ENCODE data around the gene EXOC4. TPM values are rescaled to one million over a fixed set of nuclear protein-coding genes. Genes with fewer than 3 reads are reported as not detected.

The EXOC4 gene
- total and polyA plus RNA-seq, 2 experiments from 2014 or later: 23.9 to 51.7 TPM

GRCh38 chr7:133921635-133922182, 668.8 kb downstream of the EXOC4 start:
- H3F3A ChIP-seq (ENCODE audit: insufficient read depth): no peaks in the 10 kb centered on the region
- no peaks in the 10 kb centered on the region for H3K79me2 ChIP-seq (ENCODE audit: insufficient read depth)
- no peaks in the 10 kb centered on the region for H3K4me1 ChIP-seq (ENCODE audit: insufficient read depth)
- no peaks in the 10 kb centered on the region for H4K20me1 ChIP-seq (ENCODE audit: insufficient read depth)
- H3K27me3 ChIP-seq (replicated peaks; ENCODE audit: insufficient read depth): no peaks in the 10 kb centered on the region
- no peak overlapping the region for H3K4me3 ChIP-seq
- no peak for TF ChIP-seq EZH2 (IDR thresholded peaks at IDR 0.05; ENCODE audit: insufficient read depth, poor library complexity, severe bottlenecking)
- TF ChIP-seq EZH2phosphoT487 (IDR thresholded peaks at IDR 0.05; ENCODE audit: insufficient read depth, low read depth): no peak
- peaks cover 12% of the 10 kb centered on the region; the same call in 1 of the 2 replicates for H3K36me3 ChIP-seq (ENCODE audit: low read depth)
- H3K27ac ChIP-seq: no peak overlapping the region
- H3K4me2 ChIP-seq (ENCODE audit: unreplicated experiment): no peak overlapping the region
- H2AFZ ChIP-seq: no peak overlapping the region
- no peak overlapping the region for H3K9ac ChIP-seq
- H3K9me2 ChIP-seq (ENCODE audit: insufficient read depth): no peaks in the 10 kb centered on the region
- in situ Hi-C loops (cut with MboI): no loop called here
- peaks cover 3% of the 10 kb centered on the region for H3K9me3 ChIP-seq (ENCODE audit: low read depth)
- DNase-seq: no peak

GRCh38 chr7:133923974-133924373, 671.1 kb downstream of the EXOC4 start:
- no peak for TF ChIP-seq EZH2phosphoT487 (IDR thresholded peaks at IDR 0.05; ENCODE audit: insufficient read depth, low read depth)
- no peak for TF ChIP-seq EZH2 (IDR thresholded peaks at IDR 0.05; ENCODE audit: insufficient read depth, poor library complexity, severe bottlenecking)
- peaks cover 12% of the 10 kb centered on the region; the same call in 1 of the 2 replicates for H3K36me3 ChIP-seq (ENCODE audit: low read depth)
- H3K9me2 ChIP-seq (ENCODE audit: insufficient read depth): no peaks in the 10 kb centered on the region
- H3K9ac ChIP-seq: no peak overlapping the region
- no peak overlapping the region for H3K4me3 ChIP-seq
- H3K79me2 ChIP-seq (ENCODE audit: insufficient read depth): no peaks in the 10 kb centered on the region
- no peak overlapping the region for H3K27ac ChIP-seq
- no peaks in the 10 kb centered on the region for H3K4me1 ChIP-seq (ENCODE audit: insufficient read depth)
- 98 to 99% methylated on average over 4 of the region's 4 CpGs for WGBS, 2 experiments (ENCODE audit: low coverage in 1 of 2, low lambda C conversion rate in 2 of 2, missing lambda C conversion rate in 2 of 2)
- peaks cover 3% of the 10 kb centered on the region for H3K9me3 ChIP-seq (ENCODE audit: low read depth)
- H2AFZ ChIP-seq: no peak overlapping the region
- H3K27me3 ChIP-seq (replicated peaks; ENCODE audit: insufficient read depth): no peaks in the 10 kb centered on the region
- H3F3A ChIP-seq (ENCODE audit: insufficient read depth): no peaks in the 10 kb centered on the region
- in situ Hi-C loops (cut with MboI): no loop called here
- DNase-seq: no peak
- no peak overlapping the region for H3K4me2 ChIP-seq (ENCODE audit: unreplicated experiment)
- no peaks in the 10 kb centered on the region for H4K20me1 ChIP-seq (ENCODE audit: insufficient read depth)

- H3K36me3 ChIP-seq (ENCODE audit: low read depth): no peaks in the 10 kb centered on the region
- peaks cover 9% of the 10 kb centered on the region for H3K4me1 ChIP-seq (ENCODE audit: insufficient read depth)
- peak; percentile 13 for DNase-seq
- H3K9ac ChIP-seq: no peak overlapping the region
- WGBS, 2 experiments (ENCODE audit: low coverage in 1 of 2, low lambda C conversion rate in 2 of 2, missing lambda C conversion rate in 2 of 2): 35 to 38% methylated on average over 1 of the region's 1 CpG
- no peaks in the 10 kb centered on the region for H4K20me1 ChIP-seq (ENCODE audit: insufficient read depth)
- no peaks in the 10 kb centered on the region for H3K9me2 ChIP-seq (ENCODE audit: insufficient read depth)
- in situ Hi-C loops (cut with MboI): no loop called here
- H3K27me3 ChIP-seq (replicated peaks; ENCODE audit: insufficient read depth): no peaks in the 10 kb centered on the region
- no peaks in the 10 kb centered on the region for H3K9me3 ChIP-seq (ENCODE audit: low read depth)
- H3K4me2 ChIP-seq (ENCODE audit: unreplicated experiment): no peak overlapping the region
- H3F3A ChIP-seq (ENCODE audit: insufficient read depth): no peaks in the 10 kb centered on the region
- no peak overlapping the region for H3K4me3 ChIP-seq
- H3K79me2 ChIP-seq (ENCODE audit: insufficient read depth): no peaks in the 10 kb centered on the region
- H3K27ac ChIP-seq: no peak overlapping the region
- no peak for TF ChIP-seq EZH2 (IDR thresholded peaks at IDR 0.05; ENCODE audit: insufficient read depth, poor library complexity, severe bottlenecking)
- no peak for TF ChIP-seq EZH2phosphoT487 (IDR thresholded peaks at IDR 0.05; ENCODE audit: insufficient read depth, low read depth)
- no peak overlapping the region for H2AFZ ChIP-seq
Measured at GRCh38 chr7:133931053-133931452, 678.2 kb downstream of the EXOC4 start.

GRCh38 chr7:133932591-133932990, 679.7 kb downstream of the EXOC4 start:
- H3K4me1 ChIP-seq (ENCODE audit: insufficient read depth): peaks cover 14% of the 10 kb centered on the region
- H3K27ac ChIP-seq: no peak overlapping the region
- H3K36me3 ChIP-seq (ENCODE audit: low read depth): no peaks in the 10 kb centered on the region
- TF ChIP-seq EZH2 (IDR thresholded peaks at IDR 0.05; ENCODE audit: insufficient read depth, poor library complexity, severe bottlenecking): no peak
- no peak for TF ChIP-seq EZH2phosphoT487 (IDR thresholded peaks at IDR 0.05; ENCODE audit: insufficient read depth, low read depth)
- WGBS, 2 experiments (ENCODE audit: low coverage in 1 of 2, low lambda C conversion rate in 2 of 2, missing lambda C conversion rate in 2 of 2): 55 to 58% methylated on average over 1 of the region's 1 CpG
- no peak overlapping the region for H3K4me3 ChIP-seq
- no peak overlapping the region for H3K9ac ChIP-seq
- no peak overlapping the region for H3K4me2 ChIP-seq (ENCODE audit: unreplicated experiment)
- H3K27me3 ChIP-seq (replicated peaks; ENCODE audit: insufficient read depth): no peaks in the 10 kb centered on the region
- H4K20me1 ChIP-seq (ENCODE audit: insufficient read depth): no peaks in the 10 kb centered on the region
- H2AFZ ChIP-seq: no peak overlapping the region
- DNase-seq: no peak
- no peaks in the 10 kb centered on the region for H3F3A ChIP-seq (ENCODE audit: insufficient read depth)
- H3K9me3 ChIP-seq (ENCODE audit: low read depth): no peaks in the 10 kb centered on the region
- H3K79me2 ChIP-seq (ENCODE audit: insufficient read depth): no peaks in the 10 kb centered on the region
- no peaks in the 10 kb centered on the region for H3K9me2 ChIP-seq (ENCODE audit: insufficient read depth)
- in situ Hi-C loops (cut with MboI): no loop called here
